NCI-H1105 treated with DMSO at 0.1 percent for 48 hours (cell line): Measurements from ENCODE around the gene TSC22D3.

Source experiments
- DNase-seq: peaks from one replicate; lab custom pipeline; 2025; lab: John Stamatoyannopoulos, UW

The TSC22D3 gene

DNA sequence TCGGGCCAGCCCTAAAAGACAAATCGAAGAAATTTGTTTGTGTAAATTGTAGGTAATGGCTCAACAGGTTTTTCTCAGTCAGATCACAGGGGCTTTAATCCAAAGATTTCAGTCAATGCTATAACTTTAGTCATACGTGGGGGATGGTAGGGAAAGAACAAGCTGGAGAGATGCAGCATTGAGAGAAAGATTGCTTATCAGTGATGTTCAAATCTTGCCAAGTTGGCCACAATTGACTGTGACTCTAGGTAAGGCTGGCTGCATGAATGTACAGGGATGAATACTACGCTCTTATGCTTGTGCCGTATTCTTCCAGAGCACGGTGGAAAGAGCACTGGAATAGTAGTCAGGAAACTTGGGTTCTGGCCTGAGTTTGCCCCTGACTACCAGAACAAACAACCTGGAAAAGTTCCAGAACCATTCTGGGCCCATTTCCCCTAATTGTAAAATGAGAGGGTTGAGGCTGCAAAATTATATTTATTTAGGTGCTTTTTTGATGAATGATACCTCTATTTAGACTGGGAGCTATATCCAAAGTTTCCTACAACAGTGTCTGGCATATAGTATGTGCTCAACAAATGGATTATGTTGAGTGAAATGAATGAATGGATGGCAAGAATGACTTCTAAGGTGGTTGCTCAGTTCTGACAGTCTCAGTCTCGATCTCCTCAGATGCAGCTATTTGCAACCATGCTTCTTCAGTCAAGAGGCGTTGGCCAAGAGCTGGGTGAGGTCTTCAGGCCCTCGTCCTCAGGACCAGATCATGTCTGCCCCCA lies 44.4 kb downstream of the TSC22D3 start:
- DNase-seq = no peak

DNA sequence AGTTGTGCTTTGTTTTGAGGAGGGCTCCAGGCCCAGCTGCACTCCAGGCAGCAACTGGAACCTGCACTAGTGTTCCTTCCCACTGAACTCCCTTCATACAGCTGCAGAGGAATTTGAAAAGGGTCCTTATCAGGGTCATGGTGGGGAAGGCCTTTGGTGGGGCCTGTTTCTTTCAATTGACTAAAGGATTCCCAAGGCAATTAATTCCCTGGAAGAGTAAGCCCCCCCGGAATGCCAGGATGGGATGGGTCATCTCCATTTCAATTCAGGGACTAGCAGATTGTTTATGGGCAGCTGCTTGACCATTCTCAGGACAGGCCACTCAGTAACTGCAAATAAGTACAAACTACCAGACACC lies 45.3 kb downstream of the TSC22D3 start:
- DNase-seq = no peak

DNA sequence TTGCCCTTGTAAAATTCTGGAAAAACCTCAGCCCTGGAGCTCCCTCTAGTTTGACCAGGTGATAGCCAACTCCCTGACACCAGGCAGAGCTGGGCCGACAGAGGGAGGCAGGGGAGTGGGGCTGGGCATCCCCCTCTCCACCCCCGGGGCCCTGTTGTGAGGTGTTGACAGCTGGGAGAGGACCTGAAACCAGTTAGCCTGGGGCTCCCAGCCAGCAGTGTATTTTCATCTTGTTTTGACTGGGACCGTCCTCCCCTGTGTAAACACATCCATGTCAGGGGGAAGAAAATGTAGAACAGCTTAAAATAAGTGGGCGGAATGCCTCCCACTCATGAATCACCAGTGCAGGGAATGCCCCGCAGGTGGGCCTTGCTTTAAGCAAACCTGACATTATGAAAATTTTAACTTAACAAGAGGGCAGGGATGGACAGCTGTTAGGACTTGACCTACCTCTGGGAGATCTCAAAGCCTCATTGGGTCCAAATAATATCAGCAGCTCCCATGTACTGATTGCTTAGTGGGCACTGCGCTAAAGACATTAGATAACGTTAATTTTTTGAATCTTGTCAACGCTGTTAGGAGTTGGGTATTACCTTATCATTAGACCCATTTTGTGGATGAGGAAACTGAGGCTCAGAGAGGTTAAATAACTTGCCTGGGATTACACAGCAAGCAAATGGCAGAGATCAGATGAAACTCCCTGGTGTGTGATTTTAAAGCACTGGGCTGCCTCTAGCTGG lies 45.9 kb downstream of the TSC22D3 start:
- no peak for DNase-seq

GRCh38 chrX:107728371-107729099 lies 47.1 kb downstream of the TSC22D3 start:
- no peak for DNase-seq

DNA sequence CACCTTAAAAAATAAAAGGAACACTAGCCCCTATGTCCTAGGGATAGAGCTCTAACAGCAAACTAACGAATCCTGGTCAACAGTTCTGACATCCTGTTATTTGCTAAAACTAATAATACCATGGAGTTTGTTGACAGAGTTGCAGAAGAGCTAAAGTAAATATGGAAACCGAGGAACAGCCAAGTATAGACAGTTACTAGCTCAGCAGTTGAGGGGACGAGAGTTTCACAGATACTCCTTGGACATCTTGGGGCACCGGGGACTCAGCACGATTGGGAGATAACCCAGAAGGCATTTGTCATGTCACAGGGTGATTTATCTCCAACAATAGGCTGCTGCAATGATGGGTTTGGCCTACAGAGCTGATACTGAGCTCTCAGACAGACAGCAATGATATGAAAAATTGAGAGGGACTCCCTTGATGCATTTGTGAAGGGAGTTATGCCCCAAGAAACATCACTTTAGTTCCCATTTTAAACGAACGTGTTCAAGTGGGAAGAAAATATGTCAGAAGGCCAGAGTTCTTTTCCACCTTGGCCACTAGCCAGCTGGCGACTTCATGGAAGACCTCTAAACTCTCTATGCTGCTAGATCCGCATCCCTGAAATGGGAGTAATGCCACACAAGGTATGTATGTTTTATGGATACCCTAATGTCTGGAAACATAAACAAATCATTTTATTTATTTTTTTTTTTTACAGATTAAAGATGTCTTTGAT lies 48.6 kb downstream of the TSC22D3 start:
- no peak for DNase-seq

DNA sequence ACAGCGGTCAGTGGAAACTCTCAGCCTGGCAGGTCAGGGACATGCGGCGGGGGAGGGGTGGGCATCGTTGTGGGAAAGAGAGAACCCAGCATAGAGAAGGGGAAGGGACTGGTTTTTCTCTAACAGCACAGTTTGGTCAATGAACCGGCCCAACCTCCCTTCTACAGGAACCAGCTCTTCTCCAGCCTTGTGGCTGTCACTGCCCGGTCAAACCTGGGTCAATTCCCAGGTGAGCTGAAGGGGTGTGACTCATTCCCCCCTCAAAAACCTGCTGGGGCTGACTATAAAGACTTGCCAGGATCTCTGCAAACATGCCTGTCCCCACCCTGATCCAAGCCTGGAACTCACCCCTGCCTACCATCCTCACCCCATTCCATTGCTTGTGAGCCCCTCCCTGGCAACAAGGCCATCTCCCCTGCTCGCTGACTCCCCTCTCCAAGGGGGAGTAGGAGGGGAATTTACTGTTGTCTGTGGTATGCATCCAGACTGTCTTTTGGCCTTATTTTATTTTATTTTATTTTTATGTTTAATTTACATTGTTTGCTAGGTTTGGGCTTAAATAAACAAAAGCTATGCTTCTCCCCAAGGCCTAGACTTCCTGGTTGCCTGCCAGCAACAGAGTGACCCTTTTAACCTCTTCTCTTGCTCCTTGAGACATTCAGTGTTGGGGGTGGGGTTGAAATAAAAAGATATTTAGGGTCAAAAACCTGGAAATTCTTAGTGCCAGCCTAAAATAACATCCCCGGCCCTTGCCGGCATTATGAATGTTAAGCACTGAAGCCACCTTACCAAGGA lies 49.6 kb downstream of the TSC22D3 start:
- DNase-seq = no peak

DNA sequence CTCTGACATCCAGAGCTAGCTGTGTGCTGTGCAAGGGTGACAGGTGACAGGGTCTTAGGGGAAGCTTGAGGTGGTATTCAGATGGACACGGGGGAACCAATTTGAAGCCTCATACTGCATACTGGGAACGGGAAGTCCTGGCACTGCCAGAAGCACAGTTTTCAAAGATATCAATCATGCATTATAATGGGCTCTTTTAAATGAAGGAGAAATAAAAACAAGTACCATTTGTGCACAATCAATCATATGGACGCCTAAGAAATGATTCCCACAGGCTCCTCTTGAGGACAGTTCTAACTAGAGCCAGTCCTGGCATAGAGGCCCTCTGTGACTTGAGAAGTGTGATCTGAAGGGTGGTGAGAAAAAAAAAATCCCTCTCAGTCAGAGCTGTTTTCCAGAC lies 50.9 kb downstream of the TSC22D3 start:
- DNase-seq = no peak

GRCh38 chrX:107723511-107723910 lies 52.1 kb downstream of the TSC22D3 start:
- DNase-seq = no peak

GRCh38 chrX:107721966-107722707 lies 53.5 kb downstream of the TSC22D3 start:
- DNase-seq = no peak

GRCh38 chrX:107721318-107721717 lies 54.3 kb downstream of the TSC22D3 start:
- DNase-seq = no peak

GRCh38 chrX:107718156-107718621 lies 57.4 kb downstream of the TSC22D3 start:
- DNase-seq = peak; percentile 60

- peak; percentile 48 for DNase-seq
Observed at GRCh38 chrX:107716816-107717700, 58.5 kb downstream of the TSC22D3 start.

GRCh38 chrX:107716118-107716684 lies 59.4 kb downstream of the TSC22D3 start:
- DNase-seq = peak; percentile 23

GRCh38 chrX:107715331-107716117 lies 60.1 kb downstream of the TSC22D3 start:
- DNase-seq = no peak

DNA sequence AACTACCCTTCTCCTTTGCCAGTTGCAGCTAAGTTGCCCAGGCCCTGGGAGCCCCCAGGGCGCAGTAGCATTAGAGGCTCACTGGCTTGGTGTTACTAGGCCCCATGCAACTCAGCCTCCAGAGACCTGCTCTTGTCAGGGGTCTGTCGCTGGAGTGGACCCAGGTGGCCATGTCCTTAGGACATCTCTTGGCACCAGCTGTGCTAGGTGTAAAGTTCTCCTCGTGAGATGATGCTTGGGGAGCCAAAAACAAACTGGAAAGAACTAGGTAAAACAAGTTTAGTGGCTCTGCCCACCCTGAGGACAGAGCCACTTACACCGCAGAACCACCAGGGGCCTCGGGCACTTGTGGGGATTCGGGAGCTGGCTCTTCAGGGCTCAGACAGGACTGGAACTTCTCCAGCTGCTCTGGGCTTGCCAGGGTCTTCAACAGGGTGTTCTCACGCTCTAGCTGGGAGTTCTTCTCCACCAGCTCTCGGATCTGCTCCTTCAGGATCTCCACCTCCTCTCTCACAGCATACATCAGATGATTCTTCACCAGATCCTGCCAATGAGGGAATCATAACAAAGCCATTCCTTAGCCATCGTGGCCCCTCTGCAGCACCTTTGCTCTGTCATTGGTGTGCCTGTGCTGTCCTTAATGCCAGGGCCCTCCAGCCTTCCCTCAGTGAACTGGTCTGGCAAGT lies 61.2 kb downstream of the TSC22D3 start:
- DNase-seq = no peak

GRCh38 chrX:107713543-107714205 lies 61.9 kb downstream of the TSC22D3 start:
- no peak for DNase-seq

GRCh38 chrX:107713203-107713542 lies 62.4 kb downstream of the TSC22D3 start:
- no peak for DNase-seq
